ENCODE data around the gene SAMD11. TPM values are rescaled to one million over a fixed set of nuclear protein-coding genes. Genes with fewer than 3 reads are reported as not detected.
A peak's percentile ranks its signal among the peaks of the same experiment; 100 is the strongest.

The SAMD11 gene
- total RNA-seq, 1 donor from 2014 or later = 6.0 TPM

- no peaks in the 10 kb centered on the region for H3K27me3 ChIP-seq (ENCODE audit: insufficient read depth, low read length)
- H3K4me3 Mint-ChIP-seq (ENCODE audit: unreplicated experiment) = no peak overlapping the region
- peak overlapping the region; percentile 35 for H3K27ac Mint-ChIP-seq (ENCODE audit: unreplicated experiment)
Observed at GRCh38 chr1:954927-955326, 31.2 kb downstream of the SAMD11 start.

GRCh38 chr1:955474-955873, 31.8 kb downstream of the SAMD11 start:
- DNase-seq (ENCODE audit: low read depth) (no peak), FAIRE-seq (no peak)
- no peak overlapping the region for H3K4me2 ChIP-seq (ENCODE audit: low read length)
- H3K9ac ChIP-seq (ENCODE audit: low read length) = no peak overlapping the region
- Mint-ChIP-seq H3K4me1 (ENCODE audit: low read depth, unreplicated experiment) (peaks cover 7% of the 10 kb centered on the region), H3K27me3 (ENCODE audit: low read depth, unreplicated experiment) (peaks cover 2% of the 10 kb centered on the region), H3K4me3 (ENCODE audit: unreplicated experiment) (no peak overlapping the region), H3K27ac (ENCODE audit: unreplicated experiment) (no peak overlapping the region), H3K9me3 (ENCODE audit: unreplicated experiment) (no peaks in the 10 kb centered on the region), H3K36me3 (ENCODE audit: low read depth, unreplicated experiment) (peaks cover 16% of the 10 kb centered on the region)
- TF ChIP-seq CTCF (IDR thresholded peaks at IDR 0.05; ENCODE audit: insufficient read depth, low read depth, low read length) (no peak), EZH2 (IDR thresholded peaks at IDR 0.05; ENCODE audit: insufficient read depth, low read length) (no peak)
- H2AFZ ChIP-seq (ENCODE audit: low read depth, low read length) = no peak overlapping the region
- H3K4me3 ChIP-seq (ENCODE audit: insufficient read depth, low read depth, low read length) = no peak overlapping the region
- H4K20me1 ChIP-seq (ENCODE audit: insufficient read depth, low read length) = peaks cover 44% of the 10 kb centered on the region
- H3K36me3 ChIP-seq (ENCODE audit: insufficient read depth, low read length) = peaks cover 19% of the 10 kb centered on the region
- H3K79me2 ChIP-seq (ENCODE audit: insufficient read depth, low read length) = peaks cover 31% of the 10 kb centered on the region
- no peaks in the 10 kb centered on the region for H3K9me3 ChIP-seq (ENCODE audit: insufficient read depth, low read depth, low read length)
- H3K27me3 ChIP-seq (ENCODE audit: insufficient read depth, low read length) = no peaks in the 10 kb centered on the region
- no peak overlapping the region for H3K27ac ChIP-seq (ENCODE audit: low read depth, low read length)
- peaks cover 2% of the 10 kb centered on the region for H3K4me1 ChIP-seq (ENCODE audit: insufficient read depth, low read length)

More at GRCh38 chr1:954927-955326, 31.2 kb downstream of the SAMD11 start:
- H3K9me3 ChIP-seq (ENCODE audit: insufficient read depth, low read depth, low read length) = no peaks in the 10 kb centered on the region
- no peak overlapping the region for H3K27ac ChIP-seq (ENCODE audit: low read depth, low read length)
- H3K79me2 ChIP-seq (ENCODE audit: insufficient read depth, low read length) = peaks cover 35% of the 10 kb centered on the region
- H3K4me1 Mint-ChIP-seq (ENCODE audit: low read depth, unreplicated experiment) = peaks cover 7% of the 10 kb centered on the region
- no peak overlapping the region for H2AFZ ChIP-seq (ENCODE audit: low read depth, low read length)
- H3K9me3 Mint-ChIP-seq (ENCODE audit: unreplicated experiment) = no peaks in the 10 kb centered on the region
- FAIRE-seq = no peak
- peaks cover 22% of the 10 kb centered on the region for H3K36me3 ChIP-seq (ENCODE audit: insufficient read depth, low read length)
- DNase-seq (ENCODE audit: low read depth) = no peak
- peaks cover 50% of the 10 kb centered on the region for H4K20me1 ChIP-seq (ENCODE audit: insufficient read depth, low read length)
- no peak overlapping the region for H3K9ac ChIP-seq (ENCODE audit: low read length)
- no peak for TF ChIP-seq EZH2 (IDR thresholded peaks at IDR 0.05; ENCODE audit: insufficient read depth, low read length)
- TF ChIP-seq CTCF (IDR thresholded peaks at IDR 0.05; ENCODE audit: insufficient read depth, low read depth, low read length) = no peak
- H3K4me1 ChIP-seq (ENCODE audit: insufficient read depth, low read length) = peaks cover 2% of the 10 kb centered on the region
- peaks cover 2% of the 10 kb centered on the region for H3K27me3 Mint-ChIP-seq (ENCODE audit: low read depth, unreplicated experiment)
- peaks cover 16% of the 10 kb centered on the region for H3K36me3 Mint-ChIP-seq (ENCODE audit: low read depth, unreplicated experiment)
- H3K4me2 ChIP-seq (ENCODE audit: low read length) = no peak overlapping the region
- no peak overlapping the region for H3K4me3 ChIP-seq (ENCODE audit: insufficient read depth, low read depth, low read length)

GRCh38 chr1:956636-957035, 32.9 kb downstream of the SAMD11 start:
- no peak overlapping the region for H3K9ac ChIP-seq (ENCODE audit: low read length)
- H3K4me1 Mint-ChIP-seq (ENCODE audit: low read depth, unreplicated experiment) = peaks cover 7% of the 10 kb centered on the region
- no peaks in the 10 kb centered on the region for H3K27me3 Mint-ChIP-seq (ENCODE audit: low read depth, unreplicated experiment)
- H3K4me1 ChIP-seq (ENCODE audit: insufficient read depth, low read length) = peaks cover 2% of the 10 kb centered on the region
- H2AFZ ChIP-seq (ENCODE audit: low read depth, low read length) = no peak overlapping the region
- FAIRE-seq (no peak), DNase-seq (ENCODE audit: low read depth) (no peak)
- no peak overlapping the region for H3K4me3 Mint-ChIP-seq (ENCODE audit: unreplicated experiment)
- peaks cover 19% of the 10 kb centered on the region for H3K36me3 ChIP-seq (ENCODE audit: insufficient read depth, low read length)
- H3K27me3 ChIP-seq (ENCODE audit: insufficient read depth, low read length) = no peaks in the 10 kb centered on the region
- peaks cover 36% of the 10 kb centered on the region for H3K79me2 ChIP-seq (ENCODE audit: insufficient read depth, low read length)
- no peak for TF ChIP-seq CTCF (IDR thresholded peaks at IDR 0.05; ENCODE audit: insufficient read depth, low read depth, low read length)
- TF ChIP-seq EZH2 (IDR thresholded peaks at IDR 0.05; ENCODE audit: insufficient read depth, low read length) = no peak
- no peak overlapping the region for H3K4me2 ChIP-seq (ENCODE audit: low read length)
- H3K4me3 ChIP-seq (ENCODE audit: insufficient read depth, low read depth, low read length) = no peak overlapping the region
- no peak overlapping the region for H3K27ac Mint-ChIP-seq (ENCODE audit: unreplicated experiment)
- no peaks in the 10 kb centered on the region for H3K9me3 ChIP-seq (ENCODE audit: insufficient read depth, low read depth, low read length)
- H3K9me3 Mint-ChIP-seq (ENCODE audit: unreplicated experiment) = no peaks in the 10 kb centered on the region
- peaks cover 10% of the 10 kb centered on the region for H3K36me3 Mint-ChIP-seq (ENCODE audit: low read depth, unreplicated experiment)
- H3K27ac ChIP-seq (ENCODE audit: low read depth, low read length) = no peak overlapping the region
- H4K20me1 ChIP-seq (ENCODE audit: insufficient read depth, low read length) = peaks cover 33% of the 10 kb centered on the region

Measured in astrocyte (in vitro differentiated cells and primary cell).